Measurements from ENCODE around the gene CLPSL2.

- no peak for TF ChIP-seq CTCF (IDR thresholded peaks at IDR 0.05; ENCODE audit: low read length)
- TF ChIP-seq EZH2phosphoT487 (IDR thresholded peaks at IDR 0.05; ENCODE audit: low read length), result no peak
- no peak for TF ChIP-seq EZH2 (optimal IDR thresholded peaks at IDR 0.05; ENCODE audit: low read depth, low read length)
Observed at GRCh38 chr6:35804996-35805736, 28.8 kb downstream of the CLPSL2 start, which contains the start of gene LHFPL5.

Data from MM.1S (cell line).